Hepatocyte (in vitro differentiated cells): ENCODE results near the gene CHIT1.

Source experiments
- EZH2 ChIP-seq: fragments of 200-600 bp; sonication (generic); IDR thresholded peaks from 2 replicates; pipeline ENCODE4 v1.6.1; 2016; ENCODE audit warnings: antibody characterized with exemption, mild to moderate bottlenecking, borderline replicate concordance
- EZH2phosphoT487 ChIP-seq: fragments of 200-600 bp; sonication (generic); IDR thresholded peaks from one replicate; pipeline ENCODE4 v1.6.1; 2018; ENCODE audit warnings: antibody characterized with exemption, mild to moderate bottlenecking, low read depth, moderate library complexity; ENCODE audit not compliant: unreplicated experiment, severe bottlenecking
- TF ChIP-seq, protein P1 (sequence below): fragments of 200-600 bp; sonication (generic); IDR thresholded peaks from 2 replicates; pipeline ENCODE4 v1.5.1; 2016; ENCODE audit warnings: antibody characterized with exemption, mild to moderate bottlenecking; ENCODE audit not compliant: poor library complexity

DNA sequence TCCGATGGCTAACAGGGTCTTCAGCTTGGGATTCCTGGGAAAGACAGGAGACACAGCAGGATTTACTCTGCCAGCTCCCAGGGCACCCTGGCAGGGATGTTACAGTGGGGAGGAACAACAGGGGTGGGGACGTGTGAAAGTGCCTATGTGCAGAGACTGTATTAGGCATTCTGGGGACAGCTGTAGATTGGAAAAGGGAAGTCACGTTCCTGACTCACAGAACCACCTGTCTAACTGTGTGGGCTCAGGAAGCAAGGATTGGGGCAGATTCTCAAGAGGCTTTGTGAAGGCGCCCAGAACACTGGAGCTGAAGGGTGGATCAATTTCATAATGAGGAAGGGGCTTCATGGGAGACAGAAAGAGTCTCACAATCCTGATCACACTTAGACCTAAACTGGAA lies 4.4 kb downstream of the CHIT1 start:
- TF ChIP-seq, protein P1, sequence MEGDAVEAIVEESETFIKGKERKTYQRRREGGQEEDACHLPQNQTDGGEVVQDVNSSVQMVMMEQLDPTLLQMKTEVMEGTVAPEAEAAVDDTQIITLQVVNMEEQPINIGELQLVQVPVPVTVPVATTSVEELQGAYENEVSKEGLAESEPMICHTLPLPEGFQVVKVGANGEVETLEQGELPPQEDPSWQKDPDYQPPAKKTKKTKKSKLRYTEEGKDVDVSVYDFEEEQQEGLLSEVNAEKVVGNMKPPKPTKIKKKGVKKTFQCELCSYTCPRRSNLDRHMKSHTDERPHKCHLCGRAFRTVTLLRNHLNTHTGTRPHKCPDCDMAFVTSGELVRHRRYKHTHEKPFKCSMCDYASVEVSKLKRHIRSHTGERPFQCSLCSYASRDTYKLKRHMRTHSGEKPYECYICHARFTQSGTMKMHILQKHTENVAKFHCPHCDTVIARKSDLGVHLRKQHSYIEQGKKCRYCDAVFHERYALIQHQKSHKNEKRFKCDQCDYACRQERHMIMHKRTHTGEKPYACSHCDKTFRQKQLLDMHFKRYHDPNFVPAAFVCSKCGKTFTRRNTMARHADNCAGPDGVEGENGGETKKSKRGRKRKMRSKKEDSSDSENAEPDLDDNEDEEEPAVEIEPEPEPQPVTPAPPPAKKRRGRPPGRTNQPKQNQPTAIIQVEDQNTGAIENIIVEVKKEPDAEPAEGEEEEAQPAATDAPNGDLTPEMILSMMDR = no peak
- no peak for TF ChIP-seq EZH2
- TF ChIP-seq EZH2phosphoT487 = no peak
